HepG2 (cell line): Measurements from ENCODE around the gene LRSAM1. TPM values are rescaled to one million over a fixed set of nuclear protein-coding genes. Genes with fewer than 3 reads are reported as not detected.
A peak's percentile ranks its signal among the peaks of the same experiment; 100 is the strongest.

Experiments
- AGO2 ChIP-seq: fragments of 200-400 bp; formaldehyde crosslinking; optimal IDR thresholded peaks from 2 replicates; pipeline ENCODE3; 2017; ENCODE audit warnings: mild to moderate bottlenecking, low read depth, low read length, moderate library complexity
- JUNB ChIP-seq: sonication (generic); formaldehyde crosslinking; IDR thresholded peaks from 2 replicates; pipeline ENCODE4 v1.8.0; 2022; ENCODE audit warnings: missing genetic modification reagents, mild to moderate bottlenecking, borderline replicate concordance
- MAZ ChIP-seq, 2 experiments: sonication (generic) in 1 of 2; formaldehyde crosslinking in 1 of 2; IDR thresholded peaks; 2 replicates each; pipeline versions ENCODE4 v1.5.0 to v1.6.1; 2012 to 2020; ENCODE audit warnings: low read depth in 2 of 2, mild to moderate bottlenecking in 2 of 2, borderline replicate concordance in 1 of 2, improper control_type of control experiment in 1 of 2, low read length in 1 of 2, missing genetic modification reagents in 1 of 2, moderate library complexity in 1 of 2
- MLXIP ChIP-seq: sonication (generic); formaldehyde crosslinking; IDR thresholded peaks from 2 replicates; pipeline ENCODE4 v1.9.0; 2021; ENCODE audit warnings: missing genetic modification reagents, borderline replicate concordance
- MTA3 ChIP-seq: sonication (generic); formaldehyde crosslinking; IDR thresholded peaks from 2 replicates; pipeline ENCODE4 v1.4.0; 2020; ENCODE audit warnings: missing genetic modification reagents
- NFYB ChIP-seq: sonication (generic); formaldehyde crosslinking; IDR thresholded peaks from 2 replicates; pipeline ENCODE4 v1.4.0; 2020; ENCODE audit warnings: missing genetic modification reagents
- SKI ChIP-seq: fragments of 450-650 bp; IDR thresholded peaks from one replicate; pipeline ENCODE4 v1.6.1; 2018; ENCODE audit warnings: mild to moderate bottlenecking; ENCODE audit not compliant: partially characterized antibody
- TRIM24 ChIP-seq: sonication (generic); formaldehyde crosslinking; IDR thresholded peaks from 2 replicates; pipeline ENCODE4 v1.8.0; 2022; ENCODE audit warnings: mild to moderate bottlenecking, missing genetic modification reagents
- ZNF383 ChIP-seq: sonication (generic); formaldehyde crosslinking; IDR thresholded peaks from 2 replicates; pipeline ENCODE4 v1.4.0; 2020; ENCODE audit warnings: missing genetic modification reagents, mild to moderate bottlenecking, borderline replicate concordance
- ZNF468 ChIP-seq: sonication (generic); formaldehyde crosslinking; IDR thresholded peaks from 2 replicates; pipeline ENCODE4 v1.8.0; 2022; ENCODE audit warnings: mild to moderate bottlenecking, moderate library complexity, missing genetic modification reagents
- ZNF547 ChIP-seq: sonication (generic); formaldehyde crosslinking; IDR thresholded peaks from 2 replicates; pipeline ENCODE4 v1.5.1; 2020; ENCODE audit warnings: mild to moderate bottlenecking, missing genetic modification reagents
- ZNF549 ChIP-seq: sonication (generic); formaldehyde crosslinking; IDR thresholded peaks from 2 replicates; pipeline ENCODE4 v1.5.0; 2020; ENCODE audit warnings: missing genetic modification reagents
- ZNF597 ChIP-seq: sonication (generic); formaldehyde crosslinking; IDR thresholded peaks from 2 replicates; pipeline ENCODE4 v1.5.0; 2020; ENCODE audit warnings: missing genetic modification reagents
- ZNF878 ChIP-seq: sonication (generic); formaldehyde crosslinking; IDR thresholded peaks from 2 replicates; pipeline ENCODE4 v1.8.1; 2023; ENCODE audit warnings: mild to moderate bottlenecking, missing genetic modification reagents, moderate library complexity
- polyA plus RNA-seq, 8 experiments: library from polyadenylated mRNA; depleted of rRNA in 3 of 8; stranded (reverse) in 7 of 8; unstranded in 1 of 8; fragments of >200 nt; fragmentation: Illumina TruSeq in 4 of 8; extraction: Trizol in 4 of 8; gene quantifications; 2 replicates each; pipeline versions ENCODE4 v1.2.1 to v1.2.3, GENCODE V29; 2011 to 2016; ENCODE audit warnings: low read depth in 4 of 8, missing spikeins in 1 of 8, mixed read lengths in 1 of 8; ENCODE audit not compliant: insufficient read depth in 1 of 8
- total RNA-seq, 5 experiments: library from RNA; depleted of rRNA; stranded (reverse); fragments of >200 nt; fragmentation: Illumina TruSeq; extraction: Trizol; gene quantifications; 2 replicates each; pipeline ENCODE4 v1.2.3, GENCODE V29; 2016; ENCODE audit warnings: low read depth in 1 of 5
- TF ChIP-seq, protein P1 (sequence below): sonication (generic); formaldehyde crosslinking; IDR thresholded peaks from 2 replicates; pipeline ENCODE4 v1.4.0; 2020; ENCODE audit warnings: missing genetic modification reagents
- TF ChIP-seq, protein P2 (sequence below): IDR thresholded peaks from 2 replicates; pipeline ENCODE4 v1.6.1; 2016; ENCODE audit warnings: mild to moderate bottlenecking
- TF ChIP-seq, protein P3 (sequence below): IDR thresholded peaks from 2 replicates; pipeline ENCODE4 v1.6.1; 2012; ENCODE audit warnings: low read depth, low read length, improper control_type of control experiment
- TF ChIP-seq, protein P4 (sequence below): IDR thresholded peaks from 2 replicates; pipeline ENCODE4 v1.6.1; 2016; ENCODE audit warnings: missing genetic modification reagents, missing compliant biosample characterization

Gene LRSAM1
- total and polyA plus RNA-seq, 2 of the 13 experiments (the other 11 are each of a cell fraction or from before 2014, with no cell fraction given) = 8.7 to 10.2 TPM

DNA sequence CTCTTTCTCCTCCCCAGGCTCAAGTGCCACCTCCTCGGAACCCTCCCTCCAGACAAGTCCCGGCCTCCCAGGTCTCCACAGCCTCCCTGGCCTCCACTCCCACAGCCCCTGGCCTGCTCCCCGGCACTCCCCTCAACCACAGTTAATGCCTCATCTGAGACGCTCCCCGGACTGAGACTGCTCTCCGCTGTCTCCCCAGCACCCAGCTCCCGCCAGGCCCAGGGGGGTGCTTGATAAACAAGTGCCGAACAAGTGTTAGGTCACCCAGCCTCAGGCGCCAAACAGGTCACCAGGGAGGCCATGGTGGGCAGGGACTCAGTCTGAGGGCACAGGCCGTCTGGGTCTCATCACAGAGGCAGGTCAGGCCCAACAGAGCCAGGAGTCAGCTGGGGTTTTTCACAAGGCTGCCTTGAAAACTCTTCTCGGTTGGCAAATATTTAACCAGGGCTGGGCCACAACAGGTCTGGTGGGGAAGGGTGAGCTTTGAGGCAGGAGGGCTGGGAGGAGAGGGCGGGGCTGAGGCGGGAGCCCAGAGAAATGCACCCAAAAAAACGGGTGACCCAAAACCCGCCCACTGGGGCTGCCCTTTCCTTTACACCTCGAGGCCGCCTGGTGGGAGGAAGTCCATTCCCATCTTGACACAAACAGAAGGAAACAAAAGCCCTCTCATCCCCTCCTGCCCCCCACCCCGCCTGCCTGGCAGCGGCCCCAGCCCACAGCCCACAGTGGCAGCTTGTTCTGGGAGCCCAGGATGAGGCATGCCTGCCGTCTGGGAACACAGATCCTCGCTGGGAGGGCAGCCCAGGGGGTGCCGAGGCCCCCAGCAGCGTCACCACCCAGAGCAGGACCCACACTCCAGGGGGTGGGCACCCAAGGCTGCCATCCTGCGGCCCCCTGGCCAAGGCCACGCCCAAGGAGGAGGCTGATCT is 94.2 kb downstream of the LRSAM1 start (continued):
- TF ChIP-seq MAZ (IDR thresholded peaks at IDR 0.05; ENCODE audit: borderline replicate concordance, low read depth, low read length) (0 out of 2 replicates have a peak, but pooled peaks have one; percentile 44), MAZ (CRISPR knock-in tag; IDR thresholded peaks at IDR 0.05; ENCODE audit: low read depth) (no peak; the same call in 1 of the 2 replicates), NFYB (no peak), MTA3 (CRISPR knock-in tag) (no peak), MLXIP (no peak), SKI (peak; percentile 90), AGO2 (peak; percentile 33), ZNF547 (CRISPR knock-in tag) (no peak), ZNF597 (CRISPR knock-in tag) (no peak), TRIM24 (no peak), ZNF383 (CRISPR knock-in tag) (no peak), ZNF468 (CRISPR knock-in tag) (no peak), JUNB (no peak), ZNF878 (CRISPR knock-in tag) (no peak), ZNF549 (CRISPR knock-in tag) (no peak)
- TF ChIP-seq, protein P1, sequence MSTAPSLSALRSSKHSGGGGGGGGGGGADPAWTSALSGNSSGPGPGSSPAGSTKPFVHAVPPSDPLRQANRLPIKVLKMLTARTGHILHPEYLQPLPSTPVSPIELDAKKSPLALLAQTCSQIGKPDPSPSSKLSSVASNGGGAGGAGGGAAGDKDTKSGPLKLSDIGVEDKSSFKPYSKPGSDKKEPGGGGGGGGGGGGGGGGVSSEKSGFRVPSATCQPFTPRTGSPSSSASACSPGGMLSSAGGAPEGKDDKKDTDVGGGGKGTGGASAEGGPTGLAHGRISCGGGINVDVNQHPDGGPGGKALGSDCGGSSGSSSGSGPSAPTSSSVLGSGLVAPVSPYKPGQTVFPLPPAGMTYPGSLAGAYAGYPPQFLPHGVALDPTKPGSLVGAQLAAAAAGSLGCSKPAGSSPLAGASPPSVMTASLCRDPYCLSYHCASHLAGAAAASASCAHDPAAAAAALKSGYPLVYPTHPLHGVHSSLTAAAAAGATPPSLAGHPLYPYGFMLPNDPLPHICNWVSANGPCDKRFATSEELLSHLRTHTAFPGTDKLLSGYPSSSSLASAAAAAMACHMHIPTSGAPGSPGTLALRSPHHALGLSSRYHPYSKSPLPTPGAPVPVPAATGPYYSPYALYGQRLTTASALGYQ = peak; percentile 27; the same call in 1 of the 2 replicates
- TF ChIP-seq, protein P2, sequence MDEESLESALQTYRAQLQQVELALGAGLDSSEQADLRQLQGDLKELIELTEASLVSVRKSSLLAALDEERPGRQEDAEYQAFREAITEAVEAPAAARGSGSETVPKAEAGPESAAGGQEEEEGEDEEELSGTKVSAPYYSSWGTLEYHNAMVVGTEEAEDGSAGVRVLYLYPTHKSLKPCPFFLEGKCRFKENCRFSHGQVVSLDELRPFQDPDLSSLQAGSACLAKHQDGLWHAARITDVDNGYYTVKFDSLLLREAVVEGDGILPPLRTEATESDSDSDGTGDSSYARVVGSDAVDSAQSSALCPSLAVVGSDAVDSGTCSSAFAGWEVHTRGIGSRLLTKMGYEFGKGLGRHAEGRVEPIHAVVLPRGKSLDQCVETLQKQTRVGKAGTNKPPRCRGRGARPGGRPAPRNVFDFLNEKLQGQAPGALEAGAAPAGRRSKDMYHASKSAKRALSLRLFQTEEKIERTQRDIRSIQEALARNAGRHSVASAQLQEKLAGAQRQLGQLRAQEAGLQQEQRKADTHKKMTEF (CRISPR knock-in tag) = 0 out of 2 replicates have a peak, but pooled peaks have one; percentile 16
- TF ChIP-seq, protein P3, sequence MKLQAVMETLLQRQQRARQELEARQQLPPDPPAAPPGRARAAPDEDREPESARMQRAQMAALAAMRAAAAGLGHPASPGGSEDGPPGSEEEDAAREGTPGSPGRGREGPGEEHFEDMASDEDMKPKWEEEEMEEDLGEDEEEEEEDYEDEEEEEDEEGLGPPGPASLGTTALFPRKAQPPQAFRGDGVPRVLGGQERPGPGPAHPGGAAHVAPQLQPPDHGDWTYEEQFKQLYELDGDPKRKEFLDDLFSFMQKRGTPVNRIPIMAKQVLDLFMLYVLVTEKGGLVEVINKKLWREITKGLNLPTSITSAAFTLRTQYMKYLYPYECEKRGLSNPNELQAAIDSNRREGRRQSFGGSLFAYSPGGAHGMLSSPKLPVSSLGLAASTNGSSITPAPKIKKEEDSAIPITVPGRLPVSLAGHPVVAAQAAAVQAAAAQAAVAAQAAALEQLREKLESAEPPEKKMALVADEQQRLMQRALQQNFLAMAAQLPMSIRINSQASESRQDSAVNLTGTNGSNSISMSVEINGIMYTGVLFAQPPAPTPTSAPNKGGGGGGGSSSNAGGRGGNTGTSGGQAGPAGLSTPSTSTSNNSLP = no peak
- TF ChIP-seq, protein P4, sequence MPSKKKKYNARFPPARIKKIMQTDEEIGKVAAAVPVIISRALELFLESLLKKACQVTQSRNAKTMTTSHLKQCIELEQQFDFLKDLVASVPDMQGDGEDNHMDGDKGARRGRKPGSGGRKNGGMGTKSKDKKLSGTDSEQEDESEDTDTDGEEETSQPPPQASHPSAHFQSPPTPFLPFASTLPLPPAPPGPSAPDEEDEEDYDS (CRISPR knock-in tag) = peak; percentile 70
